Thyroid gland (tissue), 4 donors: ENCODE data around the gene SIKE1.

Experiments
- CTCF ChIP-seq, 6 experiments: fragments of 200-600 bp in 3 of 6; fragments of 450-650 bp in 3 of 6; sonication (generic) in 3 of 6; IDR thresholded peaks; one replicate each; pipeline ENCODE4 v1.5.1; 2016 to 2019; ENCODE audit warnings: antibody characterized with exemption in 6 of 6, mild to moderate bottlenecking in 2 of 6, inconsistent platforms in 1 of 6, moderate library complexity in 1 of 6
- POLR2A ChIP-seq, 2 donors: fragments of 450-650 bp; IDR thresholded peaks; one replicate each; pipeline ENCODE4 v1.6.1; 2017; ENCODE audit warnings: antibody characterized with exemption in 2 of 2, mild to moderate bottlenecking in 2 of 2, moderate library complexity in 1 of 2

DNA sequence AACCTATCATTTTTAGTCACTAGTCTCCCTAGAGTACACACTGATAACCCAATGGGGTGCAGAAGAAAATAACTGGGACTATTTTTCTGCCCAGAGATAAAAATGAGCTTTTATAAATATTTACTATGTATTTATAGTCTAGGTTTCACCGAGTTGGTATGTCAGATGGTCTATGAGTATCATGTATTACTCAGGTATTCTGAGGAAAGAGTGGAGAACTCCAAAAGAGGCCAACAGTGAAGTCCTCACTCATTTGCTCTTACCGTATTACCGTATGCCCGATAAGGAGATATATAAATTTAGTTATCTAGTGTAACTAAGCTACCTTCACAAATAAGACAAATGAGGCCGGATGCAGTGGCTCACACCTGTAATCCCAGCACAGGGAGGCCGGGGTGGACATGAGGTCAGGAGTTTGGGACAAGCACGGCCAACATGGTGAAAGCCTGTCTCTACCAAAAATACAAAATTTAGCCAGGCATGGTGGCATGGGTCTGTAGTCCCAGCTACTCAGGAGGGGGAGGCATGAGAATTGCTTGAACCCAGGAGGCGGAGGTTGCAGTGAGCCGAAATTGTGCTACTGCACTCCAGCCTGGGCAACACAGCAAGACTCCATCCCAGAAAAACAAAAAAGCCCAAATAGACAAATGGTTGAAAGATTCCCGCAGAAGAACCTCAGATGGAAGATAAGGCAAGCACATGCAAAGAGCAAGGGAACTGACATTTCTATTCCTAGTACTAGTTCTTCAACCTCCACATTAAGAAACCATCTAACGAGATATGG is 38.3 kb downstream of the SIKE1 start:
- TF ChIP-seq CTCF (IDR thresholded peaks at IDR 0.05): no peak
- TF ChIP-seq POLR2A (IDR thresholded peaks at IDR 0.05): no peak
